GM12892 (cell line): Measurements from ENCODE around the gene RBP3.

ENCODE experiments used
- DNase-seq: peaks from one replicate; pipeline ENCODE4 v3.0.0; 2011; ENCODE audit not compliant: insufficient read length
- FAIRE-seq: peaks from 2 replicates; lab custom pipeline; 2011; peaks lifted over from hg19 to GRCh38; lab: Jason Lieb, UNC
- POLR2A ChIP-seq: IDR thresholded peaks from 2 replicates; pipeline ENCODE4 v1.6.1; 2011; ENCODE audit warnings: low read depth, low read length, control low read depth
- POLR2AphosphoS5 ChIP-seq: IDR thresholded peaks from 2 replicates; pipeline ENCODE4 v1.6.1; 2011; ENCODE audit warnings: low read depth, low read length, control low read depth
- TAF1 ChIP-seq: IDR thresholded peaks from 2 replicates; pipeline ENCODE4 v1.6.1; 2011; ENCODE audit warnings: low read depth, mild to moderate bottlenecking, control low read depth, low read length, borderline replicate concordance

The RBP3 gene

GRCh38 chr10:47331491-47331890, 16.7 kb upstream of the RBP3 start:
- TF ChIP-seq POLR2A: no peak
- TF ChIP-seq POLR2AphosphoS5: no peak
- TF ChIP-seq TAF1: no peak
- FAIRE-seq (no peak), DNase-seq (no peak)

DNA sequence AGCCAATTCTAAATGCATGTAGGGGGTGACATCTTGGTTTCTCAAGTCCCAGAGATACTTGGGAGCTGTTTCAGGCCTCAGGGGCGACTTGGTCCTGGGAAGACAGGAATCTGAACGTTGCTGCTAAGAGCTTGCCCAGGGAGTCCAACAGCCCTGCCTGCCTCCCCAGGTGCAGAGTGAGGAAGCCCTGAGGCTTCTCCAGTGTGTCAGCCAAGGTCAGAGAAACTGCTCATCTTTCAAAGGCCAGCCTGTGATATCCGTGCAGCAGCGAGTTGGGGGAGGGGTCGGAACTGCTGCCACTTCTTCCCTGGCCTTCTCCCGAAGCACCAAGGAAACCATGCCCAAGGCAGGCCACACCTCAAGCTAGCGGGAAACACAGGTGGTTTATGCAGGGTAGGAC, 16.2 kb upstream of the RBP3 start:
- FAIRE-seq (no peak), DNase-seq (no peak)
- TF ChIP-seq POLR2AphosphoS5 (no peak), POLR2A (no peak), TAF1 (no peak)

DNA sequence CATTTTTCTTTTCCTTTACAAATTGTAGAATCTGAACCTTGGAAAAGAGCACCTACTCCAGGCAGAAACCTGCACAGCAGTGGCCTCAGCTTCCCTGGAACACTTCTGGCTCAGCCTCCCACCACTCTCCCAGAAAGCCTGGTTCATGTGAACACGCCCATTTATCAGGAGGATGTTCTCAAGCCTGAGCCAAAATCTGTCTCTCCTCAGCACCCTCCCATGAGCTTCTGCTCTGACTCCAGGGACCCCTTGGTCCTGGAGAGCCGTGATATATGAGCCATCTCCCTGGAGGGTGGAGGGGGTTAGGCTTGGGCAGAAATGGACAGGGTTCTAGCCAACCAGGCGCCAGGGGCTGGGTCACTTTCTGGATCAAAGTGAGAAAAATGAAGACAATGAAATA, 15.8 kb upstream of the RBP3 start:
- DNase-seq: no peak
- TF ChIP-seq POLR2A (no peak), POLR2AphosphoS5 (no peak), TAF1 (no peak)
- FAIRE-seq: no peak

- FAIRE-seq: no peak
Measured at GRCh38 chr10:47332946-47333345, 15.2 kb upstream of the RBP3 start.

DNA sequence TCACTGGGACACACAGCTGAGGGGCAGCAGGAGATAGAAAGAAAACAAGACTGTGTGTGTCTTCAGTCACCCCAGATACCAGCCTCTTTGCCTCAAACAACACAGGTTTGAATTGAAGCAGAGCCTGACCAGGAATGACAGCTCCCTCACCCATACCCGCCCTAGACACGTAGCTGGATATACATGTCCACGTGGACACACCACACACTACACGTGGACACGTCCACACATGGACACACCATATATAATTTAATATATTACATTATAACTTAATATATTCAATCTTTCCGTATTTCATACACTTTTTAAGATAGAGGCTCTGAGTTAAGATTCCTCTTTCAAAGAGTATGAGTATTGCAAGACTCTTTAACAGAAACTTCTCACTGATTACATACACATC, 14.6 kb upstream of the RBP3 start:
- FAIRE-seq: no peak
- no peak for TF ChIP-seq TAF1
- no peak for TF ChIP-seq POLR2A
- TF ChIP-seq POLR2AphosphoS5: no peak
- no peak for DNase-seq

More at GRCh38 chr10:47332946-47333345, 15.2 kb upstream of the RBP3 start:
- DNase-seq: no peak
- TF ChIP-seq POLR2A: no peak

DNA sequence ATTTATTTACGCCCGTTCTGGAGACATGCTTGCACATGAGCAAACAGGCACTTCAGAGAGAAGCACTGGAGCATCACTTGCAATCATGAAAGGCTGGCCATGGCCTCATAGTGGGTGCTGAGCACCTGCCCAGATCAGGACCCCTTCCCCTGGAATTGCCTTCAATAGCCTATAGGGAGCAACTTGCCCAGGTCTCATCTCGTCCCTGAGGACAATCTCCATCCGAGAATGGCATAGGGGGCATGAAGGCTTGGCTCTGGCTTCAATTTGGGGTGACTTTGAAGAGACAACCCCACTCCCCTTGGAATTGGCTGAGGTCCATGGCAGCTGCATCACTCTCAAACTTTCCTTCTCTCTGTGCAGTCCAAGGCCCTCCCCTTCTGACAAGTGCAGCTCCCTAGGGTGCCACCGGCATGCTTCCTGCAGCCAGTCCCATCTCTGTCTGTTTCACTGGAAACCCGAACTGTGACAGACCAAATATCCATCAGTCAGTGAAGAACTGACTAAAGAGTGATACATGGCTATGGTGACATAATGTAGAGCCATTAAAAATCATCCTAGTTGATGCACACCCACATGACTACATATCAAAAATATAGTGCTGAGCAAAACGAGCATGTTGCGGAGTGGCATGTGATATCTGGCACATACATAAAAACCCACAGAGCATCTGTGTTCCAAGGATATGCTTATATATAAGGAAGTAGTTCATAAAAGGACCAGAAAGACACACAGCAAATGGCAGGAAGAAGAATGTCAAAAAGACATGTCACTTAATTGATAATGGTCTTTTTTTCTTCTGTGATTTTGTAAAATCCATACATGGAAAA, 13.5 kb upstream of the RBP3 start:
- FAIRE-seq: no peak
- TF ChIP-seq POLR2AphosphoS5 (no peak), TAF1 (no peak), POLR2A (no peak)
- DNase-seq: no peak

DNA sequence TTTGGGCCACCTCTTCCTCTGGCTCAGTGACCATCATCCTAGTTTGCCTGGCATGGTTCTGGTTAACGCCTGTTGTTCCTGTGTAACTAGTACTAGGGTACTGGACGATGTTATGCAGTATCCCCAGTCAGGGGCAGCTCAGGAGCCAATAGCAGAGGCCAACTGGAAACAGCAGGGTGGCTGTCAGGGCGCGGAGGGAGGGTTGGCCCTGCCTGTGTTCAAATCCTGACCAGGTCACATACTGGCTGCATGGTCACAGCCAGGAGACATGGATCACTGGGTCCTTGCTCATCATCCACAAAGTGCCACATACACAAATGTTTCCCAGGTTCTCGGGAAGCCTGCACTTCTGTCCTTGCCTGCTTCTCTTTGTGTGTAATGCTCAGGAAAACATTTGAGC, 12.3 kb upstream of the RBP3 start:
- no peak for FAIRE-seq

DNA sequence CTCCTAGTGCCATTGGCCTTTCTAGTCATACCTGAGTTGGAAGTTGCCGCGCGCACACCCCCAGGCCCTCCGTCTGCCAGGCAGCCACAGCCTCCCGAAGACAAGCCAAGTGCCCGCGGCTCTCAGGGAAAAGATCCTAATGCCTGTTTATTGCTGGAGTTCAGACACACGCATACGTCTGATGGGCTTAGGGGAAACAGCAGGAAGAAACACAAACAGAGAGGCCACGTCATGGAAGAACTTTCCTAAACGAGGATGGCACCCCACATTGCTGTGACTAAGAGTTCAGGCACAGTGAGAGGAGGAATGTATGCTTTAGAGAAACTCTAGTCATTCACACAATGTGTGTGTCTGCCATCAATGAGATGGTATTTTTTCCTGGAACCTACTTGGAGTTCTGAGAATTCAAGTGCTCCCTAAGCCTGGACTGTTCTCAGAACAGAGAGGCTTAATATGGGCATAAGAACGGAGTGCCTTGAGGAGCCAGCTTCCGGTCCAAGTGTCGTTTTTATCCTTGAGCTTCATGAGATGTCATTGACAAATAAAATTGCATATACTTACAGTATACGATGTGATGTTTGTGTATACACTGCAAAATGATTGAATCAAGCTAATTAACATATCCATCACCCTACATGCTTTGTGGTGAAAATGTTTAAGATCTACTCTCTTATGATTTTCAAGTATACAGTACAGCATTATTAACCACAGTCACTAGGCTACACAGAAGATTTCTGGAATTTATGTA, 11.6 kb upstream of the RBP3 start:
- FAIRE-seq (no peak), DNase-seq (no peak)
- no peak for TF ChIP-seq TAF1
- TF ChIP-seq POLR2A: no peak
- TF ChIP-seq POLR2AphosphoS5: no peak

More for the DNA sequence above, 12.3 kb upstream of the RBP3 start:
- TF ChIP-seq POLR2A (no peak), POLR2AphosphoS5 (no peak), TAF1 (no peak)
- DNase-seq: no peak

DNA sequence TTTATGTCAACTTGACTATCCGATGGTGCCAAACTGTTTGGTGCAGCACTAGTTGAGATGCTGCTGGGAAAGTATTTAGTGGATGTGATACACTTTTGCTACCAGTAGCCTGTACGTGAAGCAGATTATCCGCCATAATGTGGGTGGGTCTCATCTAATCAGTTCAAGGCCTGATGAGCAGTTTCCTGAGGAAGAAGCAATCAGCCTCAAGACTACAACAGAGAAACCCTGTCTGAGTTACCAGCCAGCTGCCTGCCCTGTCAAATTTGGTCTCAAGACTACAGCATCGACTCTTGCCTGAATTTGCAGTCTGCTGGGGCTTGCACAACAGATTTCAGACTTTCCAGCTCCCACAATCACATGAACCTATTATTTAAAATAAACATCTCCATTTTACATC, 10.9 kb upstream of the RBP3 start:
- no peak for TF ChIP-seq POLR2A
- no peak for TF ChIP-seq POLR2AphosphoS5
- TF ChIP-seq TAF1: no peak
- DNase-seq (no peak), FAIRE-seq (no peak)

DNA sequence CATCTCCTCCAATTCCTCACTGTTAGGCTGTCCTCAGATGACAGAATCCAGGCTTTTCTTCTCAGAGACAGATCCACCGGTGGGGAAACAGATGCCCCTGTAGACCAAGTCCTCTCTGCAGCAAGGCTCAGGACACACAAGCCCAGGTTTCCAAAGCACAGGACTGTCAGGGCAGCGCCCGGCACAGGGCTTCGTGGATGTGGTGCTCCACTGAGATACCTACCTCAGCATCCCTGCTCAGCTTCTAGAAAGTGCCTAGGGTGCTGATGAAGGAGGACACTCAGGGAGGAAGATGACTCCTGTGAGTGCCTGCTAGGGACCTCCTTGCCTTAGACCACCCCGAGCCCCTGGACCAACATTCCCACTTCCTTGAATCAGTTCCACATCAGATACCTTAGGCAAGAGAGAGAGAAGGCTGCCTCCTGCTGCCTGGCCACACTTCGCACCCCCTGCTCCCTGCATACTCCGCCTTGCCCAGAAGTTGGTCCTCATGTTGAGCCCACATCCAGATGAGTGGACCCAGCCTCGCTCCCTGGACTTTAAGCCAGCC, 8.9 kb upstream of the RBP3 start:
- TF ChIP-seq POLR2A: no peak
- no peak for TF ChIP-seq POLR2AphosphoS5
- TF ChIP-seq TAF1: no peak
- DNase-seq (no peak), FAIRE-seq (no peak)

DNA sequence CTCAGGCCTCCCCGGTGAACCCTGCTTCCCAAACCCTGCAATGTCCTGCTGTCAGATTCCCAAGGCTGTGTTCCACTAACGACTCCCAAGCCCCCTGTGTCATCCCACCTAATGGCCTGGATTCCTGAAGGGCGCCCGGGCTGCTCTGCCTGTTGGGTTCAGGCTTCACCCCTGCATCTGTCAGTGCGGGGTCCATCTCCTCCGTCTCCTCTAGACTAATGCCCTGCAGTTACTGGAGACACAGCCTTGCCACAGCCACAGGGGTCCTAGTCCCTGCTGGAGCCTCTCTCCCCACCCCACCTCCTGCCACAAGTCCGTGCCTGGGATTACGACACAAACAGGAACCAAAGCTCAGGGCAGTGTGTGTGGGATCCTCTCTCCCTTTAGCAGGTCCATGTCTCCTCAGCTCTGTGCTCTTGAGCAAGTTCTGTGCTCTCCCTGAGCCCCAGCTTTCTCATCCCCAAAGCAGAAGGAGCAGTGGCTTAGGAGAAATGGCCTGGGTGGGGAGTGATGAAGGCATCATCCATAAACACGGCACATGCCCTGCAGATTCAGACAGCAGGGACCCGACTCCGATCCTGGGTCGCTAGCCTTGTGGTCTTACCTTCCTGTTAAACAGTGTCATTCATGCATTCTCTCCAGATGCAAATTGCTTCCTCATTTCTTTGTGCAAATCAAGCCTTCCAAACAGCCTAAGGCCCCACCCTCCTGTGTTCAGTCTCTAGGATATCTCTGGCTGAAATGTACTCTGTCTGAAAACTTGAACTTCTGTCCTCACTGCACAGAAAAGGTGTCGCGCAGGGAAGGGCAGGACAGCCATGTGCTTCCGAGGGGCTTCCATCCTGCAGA, 8.2 kb upstream of the RBP3 start:
- FAIRE-seq (no peak), DNase-seq (no peak)
- TF ChIP-seq POLR2A (no peak), TAF1 (no peak), POLR2AphosphoS5 (no peak)
